HEK293T (cell line): Measurements from ENCODE around the gene NTPCR.

Experiments
- CTBP1 ChIP-seq: fragments of 450-650 bp; IDR thresholded peaks from 2 replicates; pipeline ENCODE4 v1.6.1; 2016; ENCODE audit warnings: borderline replicate concordance
- ELF4 ChIP-seq: fragments of 450-650 bp; IDR thresholded peaks from 2 replicates; pipeline ENCODE4 v1.6.1; 2017; ENCODE audit warnings: antibody characterized with exemption
- FOXA1 ChIP-seq: fragments of 450-650 bp; IDR thresholded peaks from 2 replicates; pipeline ENCODE4 v1.6.1; 2016; ENCODE audit warnings: mild to moderate bottlenecking
- FOXM1 ChIP-seq: fragments of 450-650 bp; IDR thresholded peaks from 2 replicates; pipeline ENCODE4 v1.6.1; 2017; ENCODE audit warnings: mild to moderate bottlenecking, borderline replicate concordance
- SP1 ChIP-seq: fragments of 450-650 bp; IDR thresholded peaks from 2 replicates; pipeline ENCODE4 v1.6.1; 2017
- SUZ12 ChIP-seq: fragments of 450-650 bp; IDR thresholded peaks from 2 replicates; pipeline ENCODE4 v1.6.1; 2016; ENCODE audit warnings: mild to moderate bottlenecking

DNA sequence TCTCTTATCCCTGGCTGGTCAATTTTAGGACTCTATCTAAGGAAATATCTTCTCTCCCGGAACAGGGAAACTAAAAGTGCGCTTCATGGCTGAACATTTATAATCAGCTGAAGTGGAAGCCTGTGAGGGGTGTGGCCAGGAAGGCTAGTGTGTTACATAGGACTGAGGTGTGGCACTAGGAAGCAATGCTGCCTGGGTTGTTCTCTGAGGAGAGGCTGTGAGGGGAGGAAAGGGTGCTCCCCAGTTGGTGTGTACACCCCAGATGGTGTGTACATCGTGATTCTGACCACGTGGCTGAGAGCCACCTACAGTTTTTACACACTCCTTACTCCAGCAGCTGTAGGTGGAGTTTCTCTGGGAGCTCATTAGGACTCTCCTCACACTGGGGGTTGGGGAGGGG is 16.3 kb downstream of the NTPCR start:
- TF ChIP-seq FOXA1 (no peak), FOXM1 (no peak), SP1 (no peak), CTBP1 (no peak), SUZ12 (no peak), ELF4 (no peak)
